Panc1 (cell line): ENCODE measurements around the gene PPP1R3D. TPM values are rescaled to one million over a fixed set of nuclear protein-coding genes. Genes with fewer than 3 reads are reported as not detected.
"Not testable (repeated sequence)": the region's sequence is repeated elsewhere in the genome, so short reads cannot be mapped to it uniquely, and the experiment has no call there.

ENCODE experiments used
- ATAC-seq: fragments of 200-7000 bp; cut with Tn5 transposase; 2 replicates; pipeline ENCODE4 v1.9.1; 2020; ENCODE audit warnings: mild to moderate bottlenecking, moderate library complexity
- BruUV-seq: library from RNA; stranded (reverse); fragments of 400-500 nt; replicated peaks from 2 replicates; lab custom pipeline; 2021; lab: Mats Ljungman, UMichigan
- CTCF ChIA-PET: fragments of 300-600 bp; sonication (Branson Sonifier 250); formaldehyde crosslinking; loops from one replicate; lab custom pipeline; 2022; ENCODE audit warnings: antibody characterized with exemption; lab: Charles Lee
- POLR2A ChIA-PET: fragments of 300-600 bp; sonication (Branson Sonifier 250); formaldehyde crosslinking; loops from one replicate; lab custom pipeline; 2022; ENCODE audit warnings: antibody characterized with exemption; lab: Charles Lee
- DNase-seq: peaks from one replicate; pipeline ENCODE4 v3.0.0-alpha.2; 2010; ENCODE audit warnings: low read depth, low spot score
- H3K27ac ChIP-seq: 2 replicates; pipeline ENCODE4 v1.5.1; 2011; ENCODE audit warnings: mild to moderate bottlenecking, low read length, inconsistent platforms
- H3K27me3 ChIP-seq: fragments of 200-500 bp; sonication (Bioruptor generic); 2 replicates; pipeline ENCODE4 v1.6.0; 2014; ENCODE audit warnings: low read length, inconsistent platforms; ENCODE audit not compliant: control insufficient read depth, insufficient read depth
- H3K36me3 ChIP-seq: fragments of 200-500 bp; sonication (Bioruptor generic); 2 replicates; pipeline ENCODE4 v1.5.1; 2014; ENCODE audit warnings: inconsistent platforms, mild to moderate bottlenecking, low read length, moderate library complexity; ENCODE audit not compliant: control insufficient read depth, insufficient read depth
- H3K4me1 ChIP-seq: 2 replicates; pipeline ENCODE4 v1.5.1; 2011; ENCODE audit warnings: inconsistent platforms, mild to moderate bottlenecking, low read length, moderate library complexity; ENCODE audit not compliant: control insufficient read depth, insufficient read depth
- H3K4me3 ChIP-seq, 2 experiments: 2 replicates each; pipeline ENCODE4 v1.5.1; 2011 to 2012; ENCODE audit warnings: low read depth in 2 of 2, low read length in 2 of 2, mild to moderate bottlenecking in 2 of 2, inconsistent platforms in 1 of 2, moderate library complexity in 1 of 2
- H3K9me3 ChIP-seq: fragments of 200-500 bp; sonication (Bioruptor generic); 2 replicates; pipeline ENCODE4 v1.5.1; 2014; ENCODE audit warnings: low read depth, mild to moderate bottlenecking, inconsistent platforms, low read length, moderate library complexity; ENCODE audit not compliant: control insufficient read depth, insufficient read depth
- CTCF ChIP-seq: fragments of 450-650 bp; IDR thresholded peaks from 2 replicates; pipeline ENCODE4 v1.5.1; 2017; ENCODE audit warnings: mild to moderate bottlenecking
- POLR2AphosphoS5 ChIP-seq: IDR thresholded peaks from 2 replicates; pipeline ENCODE4 v1.6.1; 2012; ENCODE audit warnings: mild to moderate bottlenecking, low read depth, low read length, moderate library complexity
- REST ChIP-seq, 2 experiments: IDR thresholded peaks; 2 replicates each; pipeline ENCODE4 v1.6.1; 2011 to 2012; ENCODE audit warnings: low read depth in 2 of 2, control low read depth in 1 of 2, low read length in 1 of 2, mild to moderate bottlenecking in 1 of 2, moderate library complexity in 1 of 2; ENCODE audit not compliant: insufficient read depth in 1 of 2
- SIN3A ChIP-seq: IDR thresholded peaks from 2 replicates; pipeline ENCODE4 v1.6.1; 2012; ENCODE audit warnings: low read depth, mild to moderate bottlenecking, low read length, moderate library complexity, borderline replicate concordance; ENCODE audit not compliant: insufficient read depth
- TCF7L2 ChIP-seq: IDR thresholded peaks from 2 replicates; pipeline ENCODE4 v1.6.1; 2011; ENCODE audit warnings: mild to moderate bottlenecking, low read depth, low read length, inconsistent platforms
- in situ Hi-C: cut with HindIII; loops from 2 replicates; pipeline ENCODE4 v1.10.0; 2016; ENCODE audit warnings: low sequenced_read_pairs, low pct_unique_long_range_greater_than_20kb
- intact Hi-C: fragments of 100-400 bp; cut with micrococcal nuclease; formaldehyde crosslinking; loops from one replicate; pipeline ENCODE4 v1.10.0; 2022; ENCODE audit not compliant: unreplicated experiment
- total RNA-seq: library from RNA; stranded (reverse); gene quantifications from one replicate; pipeline ENCODE4 v1.2.1, GENCODE V29; 2021; ENCODE audit not compliant: unreplicated experiment

Gene PPP1R3D
- total RNA-seq, 1 experiment from 2014 or later = 7.9 TPM

- DNase-seq = no peak
- H3K27me3 ChIP-seq = no peaks in the 10 kb centered on the region
- H3K36me3 ChIP-seq = peaks cover 34% of the 10 kb centered on the region
- BruUV-seq = no TSS peak
- TF ChIP-seq CTCF = no peak
- no peak for TF ChIP-seq REST (IDR thresholded peaks at IDR 0.05; ENCODE audit: insufficient read depth in 1 of 2, low read depth in 2 of 2, low read length in 1 of 2)
- TF ChIP-seq TCF7L2 = no peak
- no peak for TF ChIP-seq SIN3A
- TF ChIP-seq POLR2AphosphoS5 = no peak
- H3K27ac ChIP-seq = no peak overlapping the region
- no peaks in the 10 kb centered on the region for H3K9me3 ChIP-seq
- POLR2A ChIA-PET = no interaction called here
- intact Hi-C loops (no loop called here), in situ Hi-C loops (no loop called here)
- H3K4me1 ChIP-seq = no peaks in the 10 kb centered on the region
- ATAC-seq = no peak
- H3K4me3 ChIP-seq = no peak overlapping the region
- CTCF ChIA-PET = no interaction called here
These were observed 48.5 kb downstream of the PPP1R3D start for GRCh38 chr20:59891581-59891980.

GRCh38 chr20:59890035-59890434 is 50.1 kb downstream of the PPP1R3D start:
- POLR2A ChIA-PET, H3K27me3 ChIP-seq, BruUV-seq, CTCF ChIA-PET, H3K4me3 ChIP-seq, DNase-seq, ATAC-seq, H3K27ac ChIP-seq, H3K4me1 ChIP-seq, H3K9me3 ChIP-seq, intact Hi-C loops, in situ Hi-C loops: not testable (repeated sequence)
- H3K36me3 ChIP-seq = peaks cover 36% of the 10 kb centered on the region

GRCh38 chr20:59888050-59888449 is 52.1 kb downstream of the PPP1R3D start:
- in situ Hi-C loops = no loop called here
- intact Hi-C loops = no loop called here
- TF ChIP-seq REST (IDR thresholded peaks at IDR 0.05; ENCODE audit: insufficient read depth in 1 of 2, low read depth in 2 of 2, low read length in 1 of 2) (no peak), SIN3A (no peak), CTCF (no peak), TCF7L2 (no peak)
- no peak for DNase-seq
- CTCF ChIA-PET = no interaction called here
- no peak for ATAC-seq
- POLR2A ChIA-PET = no interaction called here
- BruUV-seq = no TSS peak
- Histone ChIP-seq H3K4me1 (no peaks in the 10 kb centered on the region), H3K27me3 (no peaks in the 10 kb centered on the region), H3K4me3 (no peak overlapping the region), H3K27ac (no peak overlapping the region), H3K36me3 (peaks cover 42% of the 10 kb centered on the region), H3K9me3 (no peaks in the 10 kb centered on the region)
